Trophoblast cell (in vitro differentiated cells and primary cell): ENCODE data around the gene CHRNA5.

Experiments
- DNase-seq, 2 donors: peaks; one replicate each; pipeline ENCODE4 v3.0.0-alpha.2; 2016
- H2AFZ ChIP-seq: 2 replicates; pipeline ENCODE4 v1.6.1; 2013; ENCODE audit warnings: low read length, moderate library complexity, mild to moderate bottlenecking; ENCODE audit not compliant: insufficient read depth, poor library complexity
- H2AK5ac ChIP-seq: 2 replicates; pipeline ENCODE4 v1.6.1; 2013; ENCODE audit warnings: mild to moderate bottlenecking, low read length
- H2BK120ac ChIP-seq: 2 replicates; pipeline ENCODE4 v1.6.1; 2013; ENCODE audit warnings: low read length, mild to moderate bottlenecking, moderate library complexity; ENCODE audit not compliant: insufficient read depth, poor library complexity
- H2BK12ac ChIP-seq: 2 replicates; pipeline ENCODE4 v1.6.1; 2013; ENCODE audit warnings: mild to moderate bottlenecking, low read length, moderate library complexity
- H2BK5ac ChIP-seq: 2 replicates; pipeline ENCODE4 v1.6.1; 2013; ENCODE audit warnings: low read length, low read depth, moderate library complexity, mild to moderate bottlenecking; ENCODE audit not compliant: poor library complexity
- H3K14ac ChIP-seq: 2 replicates; pipeline ENCODE4 v1.6.1; 2013; ENCODE audit warnings: mild to moderate bottlenecking, low read length
- H3K18ac ChIP-seq: 2 replicates; pipeline ENCODE4 v1.6.1; 2013; ENCODE audit warnings: mild to moderate bottlenecking, low read length
- H3K23ac ChIP-seq: 2 replicates; pipeline ENCODE4 v1.6.1; 2013; ENCODE audit warnings: low read length
- H3K27ac ChIP-seq: 2 replicates; pipeline ENCODE4 v1.5.1; 2013; ENCODE audit warnings: low read depth, mild to moderate bottlenecking, inconsistent platforms, low read length, moderate library complexity
- H3K27me3 ChIP-seq: 2 replicates; pipeline ENCODE4 v1.6.1; 2013; ENCODE audit warnings: inconsistent platforms, mild to moderate bottlenecking, low read length, moderate library complexity; ENCODE audit not compliant: insufficient read depth
- H3K36me3 ChIP-seq, 2 experiments: 1 replicate in 1 of 2; 2 replicates in 1 of 2; pipeline ENCODE4 v1.6.1; 2013; ENCODE audit warnings: low read length in 2 of 2, mild to moderate bottlenecking in 2 of 2, moderate library complexity in 1 of 2; ENCODE audit not compliant: insufficient read depth in 2 of 2, control insufficient read depth in 1 of 2
- H3K4ac ChIP-seq: 2 replicates; pipeline ENCODE4 v1.6.1; 2013; ENCODE audit warnings: low read depth, mild to moderate bottlenecking, low read length, moderate library complexity
- H3K4me1 ChIP-seq, 2 experiments: 1 replicate in 1 of 2; 2 replicates in 1 of 2; pipeline ENCODE4 v1.6.1; 2013; ENCODE audit warnings: low read length in 2 of 2, mild to moderate bottlenecking in 2 of 2, moderate library complexity in 1 of 2; ENCODE audit not compliant: insufficient read depth in 2 of 2, control insufficient read depth in 1 of 2
- H3K4me2 ChIP-seq: 2 replicates; pipeline ENCODE4 v1.6.1; 2013; ENCODE audit warnings: inconsistent platforms, mild to moderate bottlenecking, low read length, moderate library complexity
- H3K4me3 ChIP-seq: 2 replicates; pipeline ENCODE4 v1.5.1; 2013; ENCODE audit warnings: mild to moderate bottlenecking, low read depth, low read length, inconsistent platforms
- H3K79me1 ChIP-seq: one replicate; pipeline ENCODE4 v1.6.1; 2013; ENCODE audit warnings: low read length
- H3K79me2 ChIP-seq: 2 replicates; pipeline ENCODE4 v1.6.1; 2013; ENCODE audit warnings: low read length, mild to moderate bottlenecking; ENCODE audit not compliant: control insufficient read depth, insufficient read depth, poor library complexity
- H3K9ac ChIP-seq: 2 replicates; pipeline ENCODE4 v1.6.1; 2013; ENCODE audit warnings: mild to moderate bottlenecking, low read length
- H3K9me3 ChIP-seq: 2 replicates; pipeline ENCODE4 v1.6.1; 2013; ENCODE audit warnings: low read depth, mild to moderate bottlenecking, control low read depth, inconsistent platforms, low read length; ENCODE audit not compliant: insufficient read depth
- H4K12ac ChIP-seq: 2 replicates; pipeline ENCODE4 v1.6.1; 2013; ENCODE audit warnings: low read depth, mild to moderate bottlenecking, low read length, moderate library complexity
- H4K8ac ChIP-seq: 2 replicates; pipeline ENCODE4 v1.6.1; 2013; ENCODE audit warnings: low read depth, mild to moderate bottlenecking, low read length, moderate library complexity
- H4K91ac ChIP-seq: one replicate; pipeline ENCODE4 v1.6.1; 2013; ENCODE audit warnings: low read depth, mild to moderate bottlenecking, low read length, moderate library complexity
- WGBS: extraction: QIAGEN DNeasy Blood & Tissue Kit; methylation state at CpG from one replicate; pipeline ENCODE4 v1.1.7; 2013; ENCODE audit warnings: missing lambda C conversion rate; ENCODE audit not compliant: insufficient read length, insufficient coverage; ENCODE audit errors: extremely low coverage; 5-methylcytosine and 5-hydroxymethylcytosine counted together

Gene CHRNA5

GRCh38 chr15:78598348-78598747, 33.0 kb downstream of the CHRNA5 start:
- H2AK5ac ChIP-seq, result no peak overlapping the region
- no peak overlapping the region for H3K23ac ChIP-seq
- no peak overlapping the region for H3K4me3 ChIP-seq
- H3K79me2 ChIP-seq, result no peaks in the 10 kb centered on the region
- no peak overlapping the region for H3K4ac ChIP-seq
- H3K4me1 ChIP-seq, result no peaks in the 10 kb centered on the region
- no peak overlapping the region for H2AFZ ChIP-seq
- H4K91ac ChIP-seq, result no peak overlapping the region
- H3K79me1 ChIP-seq, result no peaks in the 10 kb centered on the region
- no peaks in the 10 kb centered on the region for H3K27me3 ChIP-seq
- H4K12ac ChIP-seq, result no peak overlapping the region
- DNase-seq, result no peak
- H3K36me3 ChIP-seq, result no peaks in the 10 kb centered on the region
- H3K9me3 ChIP-seq, result peaks cover 2% of the 10 kb centered on the region
- no peak overlapping the region for H3K18ac ChIP-seq
- H3K9ac ChIP-seq, result no peak overlapping the region
- H2BK12ac ChIP-seq, result no peak overlapping the region
- H3K4me2 ChIP-seq, result no peak overlapping the region
- H2BK5ac ChIP-seq, result no peak overlapping the region
- no peak overlapping the region for H3K14ac ChIP-seq
- H3K27ac ChIP-seq, result no peak overlapping the region
- H4K8ac ChIP-seq, result no peak overlapping the region
- no peak overlapping the region for H2BK120ac ChIP-seq
- no CpG with 5 or more reads among the region's 3 CpGs for WGBS

GRCh38 chr15:78599189-78599588, 33.9 kb downstream of the CHRNA5 start:
- Histone ChIP-seq H2BK12ac (no peak overlapping the region), H3K4me1 (no peaks in the 10 kb centered on the region), H3K18ac (no peak overlapping the region), H3K4me3 (no peak overlapping the region), H3K27me3 (no peaks in the 10 kb centered on the region), H2BK5ac (no peak overlapping the region), H3K79me2 (no peaks in the 10 kb centered on the region), H3K79me1 (no peaks in the 10 kb centered on the region), H2AFZ (no peak overlapping the region), H3K9me3 (peaks cover 2% of the 10 kb centered on the region), H3K4me2 (no peak overlapping the region), H2BK120ac (no peak overlapping the region), H3K9ac (no peak overlapping the region), H3K23ac (no peak overlapping the region), H3K4ac (no peak overlapping the region), H3K14ac (no peak overlapping the region), H2AK5ac (no peak overlapping the region), H4K8ac (no peak overlapping the region), H3K27ac (no peak overlapping the region), H4K12ac (no peak overlapping the region), H4K91ac (no peak overlapping the region), H3K36me3 (no peaks in the 10 kb centered on the region)
- no peak for DNase-seq

GRCh38 chr15:78603467-78603866, 38.1 kb downstream of the CHRNA5 start:
- no peak overlapping the region for H2BK12ac ChIP-seq
- H3K9ac ChIP-seq, result no peak overlapping the region
- H4K12ac ChIP-seq, result no peak overlapping the region
- H3K79me1 ChIP-seq, result no peaks in the 10 kb centered on the region
- H2AFZ ChIP-seq, result no peak overlapping the region
- no peak overlapping the region for H2BK5ac ChIP-seq
- WGBS, result no CpG with 5 or more reads among the region's 3 CpGs
- H3K4ac ChIP-seq, result no peak overlapping the region
- H2AK5ac ChIP-seq, result no peak overlapping the region
- no peak overlapping the region for H3K23ac ChIP-seq
- H3K4me2 ChIP-seq, result no peak overlapping the region
- no peak overlapping the region for H4K91ac ChIP-seq
- no peak overlapping the region for H3K27ac ChIP-seq
- peaks cover 7% of the 10 kb centered on the region for H3K9me3 ChIP-seq
- no peak overlapping the region for H3K4me3 ChIP-seq
- H4K8ac ChIP-seq, result no peak overlapping the region
- no peak overlapping the region for H3K18ac ChIP-seq
- H3K14ac ChIP-seq, result no peak overlapping the region
- no peak overlapping the region for H2BK120ac ChIP-seq
- H3K79me2 ChIP-seq, result no peaks in the 10 kb centered on the region
- no peaks in the 10 kb centered on the region for H3K36me3 ChIP-seq
- DNase-seq, result no peak
- no peaks in the 10 kb centered on the region for H3K4me1 ChIP-seq
- no peaks in the 10 kb centered on the region for H3K27me3 ChIP-seq

GRCh38 chr15:78604420-78604819, 39.1 kb downstream of the CHRNA5 start:
- H2AFZ ChIP-seq, result no peak overlapping the region
- no CpG with 5 or more reads among the region's 2 CpGs for WGBS

More at GRCh38 chr15:78604420-78604819, 39.1 kb downstream of the CHRNA5 start:
- Histone ChIP-seq H2BK5ac (no peak overlapping the region), H3K23ac (no peak overlapping the region), H3K27me3 (no peaks in the 10 kb centered on the region), H3K9me3 (peaks cover 7% of the 10 kb centered on the region), H3K9ac (no peak overlapping the region), H3K4me1 (no peaks in the 10 kb centered on the region), H4K8ac (no peak overlapping the region), H4K12ac (no peak overlapping the region), H3K4me2 (no peak overlapping the region), H3K27ac (no peak overlapping the region), H3K79me2 (no peaks in the 10 kb centered on the region), H2AK5ac (no peak overlapping the region), H3K14ac (no peak overlapping the region), H3K4me3 (no peak overlapping the region), H2BK120ac (no peak overlapping the region), H3K18ac (no peak overlapping the region), H4K91ac (no peak overlapping the region), H3K36me3 (no peaks in the 10 kb centered on the region), H2BK12ac (no peak overlapping the region), H3K4ac (no peak overlapping the region), H3K79me1 (no peaks in the 10 kb centered on the region)
- DNase-seq, result no peak
